GM12874 (cell line): ENCODE measurements around the gene CLVS2.

ENCODE experiments used
- CTCF ChIP-seq: IDR thresholded peaks from 2 replicates; pipeline ENCODE4 v1.5.1; 2011; ENCODE audit warnings: low read depth, mild to moderate bottlenecking, control low read depth, low read length, moderate library complexity; ENCODE audit not compliant: insufficient read depth

Gene CLVS2

GRCh38 chr6:123091896-123092271, 95.8 kb downstream of the CLVS2 start:
- TF ChIP-seq CTCF, result no peak

GRCh38 chr6:123094795-123095194, 98.8 kb downstream of the CLVS2 start:
- TF ChIP-seq CTCF, result no peak

- TF ChIP-seq CTCF, result no peak
These were observed 109.5 kb downstream of the CLVS2 start for GRCh38 chr6:123105561-123105960.

- no peak for TF ChIP-seq CTCF
These were observed 120.3 kb downstream of the CLVS2 start for GRCh38 chr6:123116370-123116769.

- TF ChIP-seq CTCF, result no peak
These were observed 121.3 kb downstream of the CLVS2 start for GRCh38 chr6:123117145-123117908.

GRCh38 chr6:123118811-123119210, 122.8 kb downstream of the CLVS2 start:
- no peak for TF ChIP-seq CTCF
